ENCODE measurements around the gene MAML2. TPM values are rescaled to one million over a fixed set of nuclear protein-coding genes. Genes with fewer than 3 reads are reported as not detected.
"Not testable (repeated sequence)": the region's sequence is repeated elsewhere in the genome, so short reads cannot be mapped to it uniquely, and the experiment has no call there.

The MAML2 gene
- total RNA-seq, 1 donor from 2014 or later: 18.0 TPM

GRCh38 chr11:96271352-96271751 is 71.6 kb downstream of the MAML2 start:
- not testable (repeated sequence) for DNase-seq (ENCODE audit: low read depth)

- DNase-seq (ENCODE audit: low read depth): not testable (repeated sequence)
These were observed 74.5 kb downstream of the MAML2 start for GRCh38 chr11:96268527-96268926.

GRCh38 chr11:96267496-96268032 is 75.4 kb downstream of the MAML2 start:
- peak; percentile 84 for DNase-seq (ENCODE audit: low read depth)

- no peak for DNase-seq (ENCODE audit: low read depth)
These were observed 75.9 kb downstream of the MAML2 start for GRCh38 chr11:96267001-96267495.

GRCh38 chr11:96265972-96266371 is 77.0 kb downstream of the MAML2 start:
- DNase-seq (ENCODE audit: low read depth): no peak

- DNase-seq (ENCODE audit: low read depth): no peak
These were observed 77.7 kb downstream of the MAML2 start for GRCh38 chr11:96265220-96265737.

- no peak for DNase-seq (ENCODE audit: low read depth)
These were observed 78.6 kb downstream of the MAML2 start for GRCh38 chr11:96264364-96264763.

- DNase-seq (ENCODE audit: low read depth): peak; percentile 98
These were observed 79.7 kb downstream of the MAML2 start for GRCh38 chr11:96263238-96263763.

- no peak for DNase-seq (ENCODE audit: low read depth)
These were observed 82.5 kb downstream of the MAML2 start for GRCh38 chr11:96260532-96260931.

GRCh38 chr11:96260067-96260511 is 82.9 kb downstream of the MAML2 start:
- DNase-seq (ENCODE audit: low read depth): no peak

- peak; percentile 97 for DNase-seq (ENCODE audit: low read depth)
These were observed 83.7 kb downstream of the MAML2 start for GRCh38 chr11:96259134-96259830.

GRCh38 chr11:96257972-96258934 is 84.7 kb downstream of the MAML2 start:
- DNase-seq (ENCODE audit: low read depth): peak; percentile 70

- no peak for DNase-seq (ENCODE audit: low read depth)
These were observed 86.0 kb downstream of the MAML2 start for GRCh38 chr11:96257036-96257435.

GRCh38 chr11:96256215-96257011 is 86.6 kb downstream of the MAML2 start:
- no peak for DNase-seq (ENCODE audit: low read depth)

- no peak for DNase-seq (ENCODE audit: low read depth)
These were observed 88.1 kb downstream of the MAML2 start for GRCh38 chr11:96254854-96255253.

GRCh38 chr11:96254087-96254486 is 88.9 kb downstream of the MAML2 start:
- peak; percentile 87 for DNase-seq (ENCODE audit: low read depth)

- DNase-seq (ENCODE audit: low read depth): peak; percentile 82
These were observed 96.1 kb downstream of the MAML2 start for GRCh38 chr11:96246718-96247552.

GRCh38 chr11:96242971-96243647 is 99.9 kb downstream of the MAML2 start:
- peak; percentile 97 for DNase-seq (ENCODE audit: low read depth)

GRCh38 chr11:96242191-96242847 is 100.7 kb downstream of the MAML2 start:
- DNase-seq (ENCODE audit: low read depth): peak; percentile 63
